Sigmoid colon (tissue), 7 donors: ENCODE results near the gene OGT. TPM values are rescaled to one million over a fixed set of nuclear protein-coding genes. Genes with fewer than 3 reads are reported as not detected.

ENCODE experiments used
- DNase-seq: peaks from one replicate; pipeline ENCODE4 v3.0.0-alpha.2; 2019
- H3K27ac ChIP-seq, 4 donors: fragments of 200-600 bp; sonication (generic); one replicate each; pipeline ENCODE4 v1.5.1; 2016 to 2019; ENCODE audit warnings: mild to moderate bottlenecking in 1 of 4
- H3K27me3 ChIP-seq, 3 donors: fragments of 200-600 bp; sonication (generic); one replicate each; pipeline ENCODE4 v1.5.1; 2019; ENCODE audit warnings: mild to moderate bottlenecking in 1 of 3
- H3K36me3 ChIP-seq, 4 donors: fragments of 200-600 bp; sonication (generic); one replicate each; pipeline ENCODE4 v1.5.1; 2016 to 2019
- H3K4me1 ChIP-seq, 4 donors: fragments of 200-600 bp; sonication (generic); one replicate each; pipeline ENCODE4 v1.5.1; 2017 to 2019
- H3K4me3 ChIP-seq, 4 donors: fragments of 200-600 bp; sonication (generic); one replicate each; pipeline ENCODE4 v1.5.1; 2017 to 2019; ENCODE audit warnings: mild to moderate bottlenecking in 2 of 4, moderate library complexity in 1 of 4
- H3K9me3 ChIP-seq, 4 donors: fragments of 200-600 bp in 3 of 4; sonication (generic) in 3 of 4; one replicate each; pipeline versions ENCODE4 v1.5.1 to v1.6.1; 2013 to 2019
- CTCF ChIP-seq, 4 experiments: fragments of 450-650 bp in 3 of 4; fragments of 200-600 bp in 1 of 4; IDR thresholded peaks; one replicate each; pipeline ENCODE4 v1.5.1; 2016 to 2019; ENCODE audit warnings: antibody characterized with exemption in 4 of 4, mild to moderate bottlenecking in 3 of 4, moderate library complexity in 2 of 4
- EP300 ChIP-seq, 4 donors: sonication (generic); formaldehyde crosslinking; IDR thresholded peaks; one replicate each; pipeline ENCODE4 v1.6.1; 2017; ENCODE audit warnings: antibody characterized with exemption in 4 of 4
- POLR2A ChIP-seq, 2 donors: fragments of 450-650 bp; IDR thresholded peaks; one replicate each; pipeline ENCODE4 v1.6.1; 2016; ENCODE audit warnings: antibody characterized with exemption in 2 of 2, mild to moderate bottlenecking in 2 of 2, moderate library complexity in 2 of 2
- POLR2AphosphoS5 ChIP-seq, 4 donors: sonication (generic); formaldehyde crosslinking; IDR thresholded peaks; one replicate each; pipeline ENCODE4 v1.6.1; 2017; ENCODE audit warnings: antibody characterized with exemption in 4 of 4
- WGBS, 2 donors: extraction: QIAGEN DNeasy Blood & Tissue Kit; methylation state at CpG; one replicate each; pipeline ENCODE4 v1.1.7; 2013; 5-methylcytosine and 5-hydroxymethylcytosine counted together
- intact Hi-C: fragments of 100-400 bp; cut with DNase I; formaldehyde crosslinking; loops from one replicate; pipeline ENCODE4 v1.15.1; 2023
- polyA plus RNA-seq, 3 donors: library from polyadenylated mRNA; stranded (reverse); fragments of 200-250 nt; gene quantifications; one replicate each; pipeline ENCODE4 v1.2.3, GENCODE V29; 2013
- total RNA-seq, 4 donors: library from RNA; depleted of rRNA; stranded (reverse); fragments of >200 nt; gene quantifications; one replicate each; pipeline ENCODE4 v1.1.0, GENCODE V29; 2016
- donor health status: healthy with polysubstance abuse.
- donor health status: Bipolar disorder and iron deficiency.
- donor health status: healthy.

OGT gene
- total and polyA plus RNA-seq, 7 donors = 7.8 to 201 (median 104) TPM

GRCh38 chrX:71541210-71542022 is 8.5 kb downstream of the OGT start:
- TF ChIP-seq POLR2A (IDR thresholded peaks at IDR 0.05) = no peak
- TF ChIP-seq POLR2AphosphoS5 (IDR thresholded peaks at IDR 0.05) = no peak
- no peak for TF ChIP-seq CTCF (IDR thresholded peaks at IDR 0.05)
- TF ChIP-seq EP300 (IDR thresholded peaks at IDR 0.05) = no peak
- intact Hi-C loops = no loop called here
- 30 to 40% methylated on average over 8 of the region's 8 CpGs for WGBS, 2 donors
- H3K27ac ChIP-seq = peak overlapping the region in 2 of 4 donors; percentile 44 to 49
- H3K9me3 ChIP-seq = no peaks in the 10 kb centered on the region
- DNase-seq = no peak
- peaks cover 0 to 14% (median 0%) of the 10 kb centered on the region in 4 donors for H3K36me3 ChIP-seq
- no peak overlapping the region for H3K4me3 ChIP-seq
- H3K27me3 ChIP-seq = no peaks in the 10 kb centered on the region
- H3K4me1 ChIP-seq = peaks cover 2 to 81% (median 36%) of the 10 kb centered on the region in 4 donors

GRCh38 chrX:71542411-71542810 is 9.5 kb downstream of the OGT start:
- WGBS, 2 donors = 11 to 53% methylated on average over 1 of the region's 1 CpG
- Histone ChIP-seq H3K9me3 (no peaks in the 10 kb centered on the region), H3K27ac (peak overlapping the region in 2 of 4 donors; percentile 49 to 55), H3K4me3 (no peak overlapping the region), H3K27me3 (no peaks in the 10 kb centered on the region), H3K4me1 (peaks cover 2 to 77% (median 34%) of the 10 kb centered on the region in 4 donors), H3K36me3 (peaks cover 0 to 24% (median 5%) of the 10 kb centered on the region in 4 donors)
- no peak for TF ChIP-seq POLR2A (IDR thresholded peaks at IDR 0.05)
- no peak for TF ChIP-seq POLR2AphosphoS5 (IDR thresholded peaks at IDR 0.05)
- TF ChIP-seq EP300 (IDR thresholded peaks at IDR 0.05) = no peak
- TF ChIP-seq CTCF (IDR thresholded peaks at IDR 0.05) = no peak
- intact Hi-C loops = no loop called here
- DNase-seq = no peak

- TF ChIP-seq CTCF (IDR thresholded peaks at IDR 0.05) = no peak
- TF ChIP-seq POLR2A (IDR thresholded peaks at IDR 0.05) = no peak
- no peak for TF ChIP-seq EP300 (IDR thresholded peaks at IDR 0.05)
- no peak for TF ChIP-seq POLR2AphosphoS5 (IDR thresholded peaks at IDR 0.05)
- Histone ChIP-seq H3K4me3 (no peak overlapping the region), H3K9me3 (no peaks in the 10 kb centered on the region), H3K4me1 (peaks cover 2 to 73% (median 32%) of the 10 kb centered on the region in 4 donors), H3K36me3 (peaks cover 0 to 25% (median 5%) of the 10 kb centered on the region in 4 donors), H3K27me3 (no peaks in the 10 kb centered on the region), H3K27ac (peak overlapping the region in 2 of 4 donors; percentile 49 to 55)
- intact Hi-C loops = no loop called here
- WGBS, 2 donors = 91% methylated on average over 2 of the region's 2 CpGs
- no peak for DNase-seq
Measured at GRCh38 chrX:71542825-71543224, 9.9 kb downstream of the OGT start.

- no peak for DNase-seq
- Histone ChIP-seq H3K4me1 (peaks cover 2 to 68% (median 30%) of the 10 kb centered on the region in 4 donors), H3K27me3 (no peaks in the 10 kb centered on the region), H3K9me3 (no peaks in the 10 kb centered on the region), H3K36me3 (peaks cover 0 to 28% (median 6%) of the 10 kb centered on the region in 4 donors), H3K4me3 (no peak overlapping the region), H3K27ac (peak overlapping the region in 2 of 4 donors; percentile 49 to 55)
- TF ChIP-seq CTCF (IDR thresholded peaks at IDR 0.05) (no peak), POLR2A (IDR thresholded peaks at IDR 0.05) (no peak), POLR2AphosphoS5 (IDR thresholded peaks at IDR 0.05) (no peak), EP300 (IDR thresholded peaks at IDR 0.05) (no peak)
- intact Hi-C loops = no loop called here
- WGBS, 2 donors = 41 to 63% methylated on average over 2 of the region's 2 CpGs
Measured at GRCh38 chrX:71543316-71543715, 10.4 kb downstream of the OGT start.
